GM12801 (cell line): Measurements from ENCODE around the gene P2RY2.

Experiments
- TF ChIP-seq, protein P1 (sequence below): IDR thresholded peaks from one replicate; pipeline ENCODE4 v1.5.1; 2011; ENCODE audit warnings: control low read depth; ENCODE audit not compliant: insufficient read length; ENCODE audit errors: extremely low read depth

Gene P2RY2

DNA sequence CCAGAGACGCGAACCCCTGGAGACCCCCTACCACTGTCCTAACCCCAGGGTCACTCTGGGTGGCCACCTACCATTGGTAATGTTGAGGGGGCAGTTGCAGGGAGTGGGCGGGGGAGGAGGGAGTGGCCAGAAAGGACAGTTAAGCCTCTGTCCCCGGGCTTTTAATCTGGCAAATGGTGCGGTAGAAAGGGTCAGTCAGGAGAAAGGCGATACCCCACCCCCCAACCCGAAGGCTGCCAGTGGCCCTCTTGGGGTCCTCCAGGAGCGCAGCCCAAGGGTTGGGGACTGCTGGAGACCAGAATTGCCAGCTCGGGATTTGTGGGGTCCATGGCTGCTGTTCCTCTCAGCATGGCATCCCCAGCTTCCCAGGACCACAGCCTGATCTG, 742 bp downstream of the P2RY2 start:
- TF ChIP-seq, protein P1, sequence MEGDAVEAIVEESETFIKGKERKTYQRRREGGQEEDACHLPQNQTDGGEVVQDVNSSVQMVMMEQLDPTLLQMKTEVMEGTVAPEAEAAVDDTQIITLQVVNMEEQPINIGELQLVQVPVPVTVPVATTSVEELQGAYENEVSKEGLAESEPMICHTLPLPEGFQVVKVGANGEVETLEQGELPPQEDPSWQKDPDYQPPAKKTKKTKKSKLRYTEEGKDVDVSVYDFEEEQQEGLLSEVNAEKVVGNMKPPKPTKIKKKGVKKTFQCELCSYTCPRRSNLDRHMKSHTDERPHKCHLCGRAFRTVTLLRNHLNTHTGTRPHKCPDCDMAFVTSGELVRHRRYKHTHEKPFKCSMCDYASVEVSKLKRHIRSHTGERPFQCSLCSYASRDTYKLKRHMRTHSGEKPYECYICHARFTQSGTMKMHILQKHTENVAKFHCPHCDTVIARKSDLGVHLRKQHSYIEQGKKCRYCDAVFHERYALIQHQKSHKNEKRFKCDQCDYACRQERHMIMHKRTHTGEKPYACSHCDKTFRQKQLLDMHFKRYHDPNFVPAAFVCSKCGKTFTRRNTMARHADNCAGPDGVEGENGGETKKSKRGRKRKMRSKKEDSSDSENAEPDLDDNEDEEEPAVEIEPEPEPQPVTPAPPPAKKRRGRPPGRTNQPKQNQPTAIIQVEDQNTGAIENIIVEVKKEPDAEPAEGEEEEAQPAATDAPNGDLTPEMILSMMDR: no peak

DNA sequence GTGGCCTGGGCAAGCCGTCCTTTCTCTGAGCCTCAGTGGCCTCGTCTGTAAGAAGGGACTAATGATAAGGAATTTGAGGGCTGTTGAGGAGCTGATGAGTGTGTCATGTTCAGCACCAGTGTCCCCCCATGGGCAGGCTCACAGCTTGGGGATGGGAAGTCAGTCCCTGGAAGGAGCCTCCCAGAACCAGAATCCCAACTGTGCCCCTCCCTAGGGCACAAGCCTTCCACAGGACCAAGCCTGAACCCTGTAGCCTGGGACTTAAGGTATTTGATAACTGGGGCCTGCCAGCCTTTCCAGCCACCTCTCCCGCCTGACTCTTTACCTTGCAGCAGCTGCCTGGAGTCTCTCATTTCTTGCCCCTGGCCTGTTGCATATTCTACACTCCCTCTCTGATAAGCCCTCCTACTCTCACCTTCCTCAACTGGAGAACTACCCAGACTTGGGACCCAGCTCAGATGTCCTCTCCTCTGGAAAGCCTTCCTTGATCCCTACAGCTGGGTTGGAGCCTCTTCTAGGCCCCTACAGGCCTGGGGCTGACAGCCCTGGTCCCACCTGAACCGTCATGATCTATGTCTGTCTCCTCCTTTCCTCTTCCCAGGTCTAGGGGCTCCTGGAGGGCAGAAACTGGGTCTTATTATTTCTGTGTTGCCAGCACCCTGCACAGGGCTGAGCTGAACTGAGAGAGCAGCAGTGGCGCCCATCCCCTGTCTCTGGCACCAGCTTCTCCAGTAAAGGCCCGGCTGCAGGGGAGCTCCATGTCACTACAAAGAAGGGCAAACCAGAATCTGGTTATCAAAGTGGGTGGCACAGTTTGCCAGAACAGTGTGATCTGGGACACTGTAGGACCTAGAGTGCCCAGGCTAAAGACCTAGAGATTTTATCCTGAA, 1.6 kb downstream of the P2RY2 start:
- TF ChIP-seq, protein P1: no peak

DNA sequence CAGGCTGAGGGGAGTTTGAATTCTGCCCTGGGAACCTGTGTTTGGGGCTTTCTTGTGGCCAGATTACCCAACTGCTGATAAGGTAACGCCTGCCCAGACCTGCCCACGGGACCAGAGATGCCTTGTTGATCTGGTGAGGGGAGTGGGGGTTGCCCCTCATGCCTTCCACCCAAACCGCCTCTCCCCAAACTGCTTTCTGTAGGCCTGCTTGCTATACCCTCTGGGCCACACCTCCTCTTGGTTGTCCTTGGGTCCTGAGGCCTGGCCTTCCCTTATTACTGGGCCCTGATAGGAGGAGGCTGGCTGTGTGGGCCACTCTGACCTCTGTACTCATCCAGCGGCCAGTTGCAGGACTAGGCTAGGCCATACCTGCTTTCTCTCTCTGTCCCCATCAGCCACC, 3.4 kb downstream of the P2RY2 start:
- TF ChIP-seq, protein P1: no peak

DNA sequence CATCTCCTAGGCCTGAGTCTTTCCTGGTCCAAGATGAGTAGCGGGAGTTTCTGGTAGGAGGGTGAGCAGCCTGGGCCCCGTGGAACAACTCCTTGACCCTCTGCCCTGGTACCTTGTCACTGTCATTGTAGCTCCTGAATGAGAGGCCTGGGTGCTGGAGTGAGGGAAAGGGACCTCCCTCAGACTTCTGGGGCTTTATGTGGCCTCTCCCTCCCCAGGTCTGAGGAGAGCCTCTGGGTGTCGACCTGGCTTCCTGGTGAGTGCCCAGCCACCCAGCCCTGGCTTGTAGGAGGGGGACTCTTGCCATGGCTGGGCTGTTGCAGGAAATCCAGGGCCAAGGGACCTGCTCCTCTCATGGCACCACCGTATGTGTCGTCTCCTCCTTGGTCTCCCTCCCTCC, 3.9 kb downstream of the P2RY2 start:
- TF ChIP-seq, protein P1: no peak

DNA sequence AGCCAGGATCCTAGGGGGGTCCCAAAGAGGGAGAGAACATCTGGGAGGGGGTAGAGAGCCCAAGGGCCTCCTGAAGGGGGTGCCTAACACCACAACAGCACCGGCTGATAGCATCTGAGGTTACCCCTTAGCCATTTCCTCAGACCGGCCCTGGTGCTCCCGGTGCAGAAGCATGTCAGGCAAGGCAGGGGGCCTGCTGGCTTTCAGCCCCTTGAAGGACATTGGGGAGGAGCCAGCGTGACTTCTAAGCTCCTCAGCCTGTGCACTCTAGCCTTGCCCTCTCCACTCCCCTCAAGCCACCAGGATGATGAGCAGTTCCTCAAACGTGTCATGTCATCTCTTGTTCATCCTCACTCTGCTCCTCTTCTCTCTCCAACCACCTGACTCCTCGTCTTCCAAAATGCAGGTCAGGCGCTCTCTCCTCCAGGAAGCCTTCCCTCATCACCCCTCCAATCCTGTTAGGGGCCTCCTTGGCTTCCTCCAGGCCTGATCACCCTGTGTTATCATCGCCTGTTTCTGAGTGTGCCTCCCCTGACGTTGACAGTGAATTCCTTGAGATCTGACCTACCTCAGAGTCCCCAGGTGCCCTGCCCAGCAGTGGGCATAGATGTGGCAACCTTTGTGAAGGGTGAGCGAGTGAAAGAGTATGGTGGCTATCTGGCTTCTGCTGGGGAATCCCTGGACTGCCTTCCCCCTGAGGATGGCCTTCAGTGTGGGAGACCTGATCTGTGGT, 6.1 kb downstream of the P2RY2 start:
- TF ChIP-seq, protein P1: no peak

DNA sequence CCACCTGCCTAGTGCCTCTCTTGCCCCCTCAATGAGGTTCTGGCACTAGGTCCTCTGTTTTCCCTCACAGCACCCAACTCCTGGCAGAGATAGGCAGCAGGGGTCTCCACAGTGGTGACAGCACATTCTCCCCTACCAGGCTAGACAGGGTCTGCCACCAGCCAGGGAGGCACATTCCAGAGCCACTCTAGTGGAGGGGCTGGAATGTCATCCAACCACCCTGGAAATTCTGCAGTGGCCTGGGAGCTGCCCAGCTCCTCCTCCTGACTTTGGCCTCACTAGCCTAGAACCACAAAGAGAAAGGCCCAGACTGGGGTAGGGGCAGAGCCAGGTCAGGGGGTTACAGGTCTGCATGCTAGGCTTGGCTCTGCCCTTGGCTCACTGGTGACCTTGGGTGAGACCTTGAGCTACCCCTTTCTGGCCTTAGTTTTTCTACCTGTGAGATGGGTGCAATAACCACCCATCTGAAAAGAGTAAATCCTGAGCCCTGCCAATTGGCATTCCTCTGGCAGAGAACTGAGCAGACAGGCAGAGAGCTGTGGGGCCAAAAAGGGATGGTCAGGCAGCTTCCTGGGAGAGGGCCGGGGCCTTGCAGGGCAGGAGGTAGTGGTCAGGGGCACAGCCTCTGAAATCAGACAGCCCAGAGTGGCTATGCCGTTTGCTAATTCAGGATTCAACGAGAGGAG, 7.1 kb downstream of the P2RY2 start:
- TF ChIP-seq, protein P1: no peak

DNA sequence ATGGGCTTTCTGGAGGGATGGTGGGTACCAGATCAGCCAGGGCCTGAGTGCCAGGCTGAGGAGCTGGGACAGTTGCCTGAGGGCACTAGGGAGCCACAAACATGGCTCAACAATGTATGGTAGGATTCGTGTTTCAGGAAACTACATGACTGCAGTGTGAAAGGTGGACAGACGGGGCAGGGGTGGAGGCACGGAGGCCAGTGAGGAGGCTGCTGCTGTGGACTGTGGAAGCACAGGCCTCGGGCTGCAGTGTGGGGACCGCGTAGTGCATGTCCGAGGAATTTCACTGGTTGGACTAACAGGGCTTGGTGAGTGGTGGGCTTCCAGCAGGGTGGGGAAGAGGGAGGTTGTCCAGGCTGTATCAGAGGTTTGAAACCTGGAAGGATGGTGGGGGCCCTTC, 7.8 kb downstream of the P2RY2 start:
- TF ChIP-seq, protein P1: no peak
